Activated T-helper 2 cell treated with anti-CD3 and anti-CD28 coated beads, Interferon-gamma antibody, Interleukin-2, Interleukin-4, amounts not matched to agents 10 μg/mL and 5 μg/mL and 100 μg/mL, durations not matched to agents 14 hours and 24 hours and 36 hours (primary cell): ENCODE results near the gene PMM2. TPM values are rescaled to one million over a fixed set of nuclear protein-coding genes. Genes with fewer than 3 reads are reported as not detected.
"Not testable (repeated sequence)": the region's sequence is repeated elsewhere in the genome, so short reads cannot be mapped to it uniquely, and the experiment has no call there.

Experiments used
- DNase-seq: peaks from one replicate; pipeline ENCODE4 v3.0.0; 2021; ENCODE audit warnings: low spot score
- H3K27ac Mint-ChIP-seq: one replicate; pipeline ENCODE4 v1.8.0; 2021; ENCODE audit warnings: mixed read lengths
- H3K27me3 Mint-ChIP-seq: one replicate; pipeline ENCODE4 v1.8.0; 2021; ENCODE audit warnings: low read depth, mixed read lengths
- H3K36me3 Mint-ChIP-seq: one replicate; pipeline ENCODE4 v1.8.0; 2021; ENCODE audit warnings: low read depth, mixed read lengths
- H3K4me1 Mint-ChIP-seq: one replicate; pipeline ENCODE4 v1.8.0; 2021; ENCODE audit warnings: low read depth, mixed read lengths
- H3K4me3 Mint-ChIP-seq: one replicate; pipeline ENCODE4 v1.8.0; 2021; ENCODE audit warnings: low read depth, mild to moderate bottlenecking, moderate library complexity, mixed read lengths
- H3K9me3 Mint-ChIP-seq: one replicate; pipeline ENCODE4 v1.8.0; 2021; ENCODE audit warnings: mixed read lengths
- intact Hi-C: fragments of 100-400 bp; cut with micrococcal nuclease; formaldehyde crosslinking; loops from one replicate; pipeline ENCODE4 v1.15.1; 2023
- total RNA-seq: library from RNA; stranded (reverse); gene quantifications from 2 replicates; pipeline ENCODE4 v1.2.3, GENCODE V29; 2022

Gene PMM2
- total RNA-seq, 1 donor from 2014 or later = 67.6 TPM

- H3K27ac Mint-ChIP-seq = peak overlapping the region; percentile 19
- peaks cover 23% of the 10 kb centered on the region for H3K4me1 Mint-ChIP-seq
- no peaks in the 10 kb centered on the region for H3K9me3 Mint-ChIP-seq
- intact Hi-C loops = no loop called here
- H3K36me3 Mint-ChIP-seq = peaks cover 45% of the 10 kb centered on the region
- peak overlapping the region; percentile 2 for H3K4me3 Mint-ChIP-seq
- no peaks in the 10 kb centered on the region for H3K27me3 Mint-ChIP-seq
- DNase-seq = no peak
Measured at GRCh38 chr16:8863594-8864424, 66.2 kb downstream of the PMM2 start.

- intact Hi-C loops = no loop called here
Measured at GRCh38 chr16:8864480-8865110, 67.0 kb downstream of the PMM2 start.

GRCh38 chr16:8865145-8865882 is 67.7 kb downstream of the PMM2 start:
- intact Hi-C loops = no loop called here
- peaks cover 31% of the 10 kb centered on the region for H3K4me1 Mint-ChIP-seq
- peak overlapping the region; percentile 31 for H3K4me3 Mint-ChIP-seq
- no peaks in the 10 kb centered on the region for H3K27me3 Mint-ChIP-seq
- H3K9me3 Mint-ChIP-seq = no peaks in the 10 kb centered on the region
- peaks cover 37% of the 10 kb centered on the region for H3K36me3 Mint-ChIP-seq
- no peak for DNase-seq
- peak overlapping the region; percentile 4 for H3K27ac Mint-ChIP-seq

More at GRCh38 chr16:8864480-8865110, 67.0 kb downstream of the PMM2 start:
- H3K4me3 Mint-ChIP-seq = peak overlapping the region; percentile 13
- no peaks in the 10 kb centered on the region for H3K27me3 Mint-ChIP-seq
- peaks cover 42% of the 10 kb centered on the region for H3K36me3 Mint-ChIP-seq
- peak overlapping the region; percentile 19 for H3K27ac Mint-ChIP-seq
- H3K4me1 Mint-ChIP-seq = peaks cover 28% of the 10 kb centered on the region
- DNase-seq = no peak
- no peaks in the 10 kb centered on the region for H3K9me3 Mint-ChIP-seq

GRCh38 chr16:8866118-8866883 is 68.7 kb downstream of the PMM2 start:
- Mint-ChIP-seq H3K36me3 (peaks cover 33% of the 10 kb centered on the region), H3K4me3 (peak overlapping the region; percentile 97), H3K27me3 (no peaks in the 10 kb centered on the region), H3K9me3 (no peaks in the 10 kb centered on the region), H3K4me1 (peaks cover 39% of the 10 kb centered on the region), H3K27ac (peak overlapping the region; percentile 70)
- intact Hi-C loops = no loop called here
- no peak for DNase-seq

GRCh38 chr16:8866884-8867215 is 69.2 kb downstream of the PMM2 start:
- intact Hi-C loops = no loop called here
- peak overlapping the region; percentile 97 for H3K4me3 Mint-ChIP-seq

GRCh38 chr16:8867216-8867931 is 69.7 kb downstream of the PMM2 start:
- peaks cover 27% of the 10 kb centered on the region for H3K36me3 Mint-ChIP-seq
- H3K27ac Mint-ChIP-seq = peak overlapping the region; percentile 96
- intact Hi-C loops = no loop called here
- peak overlapping the region; percentile 97 for H3K4me3 Mint-ChIP-seq
- no peaks in the 10 kb centered on the region for H3K27me3 Mint-ChIP-seq
- peaks cover 38% of the 10 kb centered on the region for H3K4me1 Mint-ChIP-seq
- H3K9me3 Mint-ChIP-seq = no peaks in the 10 kb centered on the region
- no peak for DNase-seq

More at GRCh38 chr16:8866884-8867215, 69.2 kb downstream of the PMM2 start:
- Mint-ChIP-seq H3K27me3 (no peaks in the 10 kb centered on the region), H3K4me1 (peaks cover 40% of the 10 kb centered on the region), H3K27ac (peak overlapping the region; percentile 96), H3K36me3 (peaks cover 31% of the 10 kb centered on the region), H3K9me3 (no peaks in the 10 kb centered on the region)
- DNase-seq = no peak

GRCh38 chr16:8867932-8868415 is 70.3 kb downstream of the PMM2 start:
- Mint-ChIP-seq H3K36me3 (peaks cover 23% of the 10 kb centered on the region), H3K27ac (peak overlapping the region; percentile 96), H3K27me3 (no peaks in the 10 kb centered on the region), H3K4me3 (peak overlapping the region; percentile 97), H3K9me3 (no peaks in the 10 kb centered on the region), H3K4me1 (peaks cover 35% of the 10 kb centered on the region)
- intact Hi-C loops = loop anchor here (1.0 to 2.0 kb wide), 3 partner anchors 93 to 247 kb away; partner anchors contain the start of genes HAPSTR1 and METTL22
- no peak for DNase-seq

GRCh38 chr16:8868416-8869211 is 71.0 kb downstream of the PMM2 start, which contains the start of gene CARHSP1:
Gene CARHSP1, minus strand, starts transcription at chr16:8869006. Its CDS starts 9,678 bp downstream, at chr16:8859328.
- peak; percentile 84 for DNase-seq
- peak within 1 kb of the TSS; percentile 96 for H3K27ac Mint-ChIP-seq
- H3K36me3 Mint-ChIP-seq = peaks cover 23% of the 10 kb centered on the region
- peak within 1 kb of the TSS; percentile 97 for H3K4me3 Mint-ChIP-seq
- H3K27me3 Mint-ChIP-seq = no peaks in the 10 kb centered on the region
- H3K4me1 Mint-ChIP-seq = peaks cover 35% of the 10 kb centered on the region
- intact Hi-C loops = loop anchor here (1.0 to 2.0 kb wide), 4 partner anchors 71 to 248 kb away; partner anchors contain the start of genes HAPSTR1, METTL22, PMM2 and TMEM186
- no peaks in the 10 kb centered on the region for H3K9me3 Mint-ChIP-seq

GRCh38 chr16:8869212-8869987 is 71.8 kb downstream of the PMM2 start:
- H3K27me3 Mint-ChIP-seq = no peaks in the 10 kb centered on the region
- H3K27ac Mint-ChIP-seq = peak overlapping the region; percentile 93
- peaks cover 15% of the 10 kb centered on the region for H3K36me3 Mint-ChIP-seq
- H3K4me1 Mint-ChIP-seq = peaks cover 32% of the 10 kb centered on the region
- DNase-seq = no peak
- intact Hi-C loops = loop anchor here (1.0 to 2.0 kb wide), 3 partner anchors 72 to 249 kb away; partner anchors contain the start of genes METTL22, PMM2 and TMEM186
- H3K4me3 Mint-ChIP-seq = peak overlapping the region; percentile 93
- no peaks in the 10 kb centered on the region for H3K9me3 Mint-ChIP-seq

- Mint-ChIP-seq H3K4me3 (peak overlapping the region; percentile 93), H3K36me3 (peaks cover 14% of the 10 kb centered on the region), H3K4me1 (peaks cover 35% of the 10 kb centered on the region), H3K27ac (peak overlapping the region; percentile 52)
- intact Hi-C loops = loop anchor here (1.0 to 2.0 kb wide), 4 partner anchors 73 to 249 kb away; partner anchors contain the start of genes ABAT, METTL22, PMM2 and TMEM186
- H3K9me3 Mint-ChIP-seq, DNase-seq, H3K27me3 Mint-ChIP-seq: not testable (repeated sequence)
Measured at GRCh38 chr16:8869988-8870241, 72.3 kb downstream of the PMM2 start.
